Right lobe of liver (tissue), 4 donors: ENCODE results near the gene SULF2.

Experiments
- CTCF ChIP-seq, 4 donors: fragments of 200-600 bp in 3 of 4; fragments of 450-650 bp in 1 of 4; IDR thresholded peaks; one replicate each; pipeline versions ENCODE4 v1.5.1 to v1.8.0; 2016 to 2022; ENCODE audit warnings: antibody characterized with exemption in 4 of 4, mild to moderate bottlenecking in 2 of 4
- POLR2A ChIP-seq: fragments of 450-650 bp; IDR thresholded peaks from one replicate; pipeline ENCODE4 v1.6.1; 2017; ENCODE audit warnings: antibody characterized with exemption, mild to moderate bottlenecking
- donor health status: DM: no; HTN: no; CAD: no.
- donor health status: DM: no; HTN: no; CAD: no.
- donor health status: DM: no; HTN: yes; CAD: no.

- TF ChIP-seq CTCF (IDR thresholded peaks at IDR 0.05) (no peak), POLR2A (no peak)
Measured at GRCh38 chr20:47740862-47741184, 44.5 kb downstream of the SULF2 start.
